HPDE6-E6E7 (cell line): ENCODE data around the gene MTA3.

ENCODE experiments used
- DNase-seq: peaks from one replicate; pipeline ENCODE4 v3.0.0; 2011; ENCODE audit warnings: missing footprints; ENCODE audit errors: extremely low spot score

MTA3 gene

GRCh38 chr2:42787424-42787787 is 219.0 kb downstream of the MTA3 start:
- no peak for DNase-seq

GRCh38 chr2:42787788-42788477 is 219.5 kb downstream of the MTA3 start:
- no peak for DNase-seq

GRCh38 chr2:42788478-42788793 is 220.0 kb downstream of the MTA3 start:
- DNase-seq: no peak

GRCh38 chr2:42788882-42789281 is 220.4 kb downstream of the MTA3 start:
- DNase-seq: no peak

- no peak for DNase-seq
Observed at GRCh38 chr2:42789751-42790150, 221.3 kb downstream of the MTA3 start.

GRCh38 chr2:42791606-42792005 is 223.2 kb downstream of the MTA3 start:
- no peak for DNase-seq

GRCh38 chr2:42792087-42792582 is 223.7 kb downstream of the MTA3 start:
- no peak for DNase-seq

- DNase-seq: no peak
Observed at GRCh38 chr2:42792583-42793333, 224.3 kb downstream of the MTA3 start, which contains the start of gene HAAO. Gene HAAO, minus strand, starts transcription at chr2:42792583. Its CDS starts 47 bp downstream, at chr2:42792536.

GRCh38 chr2:42793334-42794270 is 225.2 kb downstream of the MTA3 start:
- no peak for DNase-seq

- DNase-seq: no peak
Observed at GRCh38 chr2:42794271-42795046, 226.0 kb downstream of the MTA3 start.

GRCh38 chr2:42795275-42795674 is 226.8 kb downstream of the MTA3 start:
- no peak for DNase-seq

GRCh38 chr2:42795841-42796301 is 227.4 kb downstream of the MTA3 start:
- peak; percentile 81 for DNase-seq

- no peak for DNase-seq
Observed at GRCh38 chr2:42796427-42797248, 228.2 kb downstream of the MTA3 start.

- DNase-seq: no peak
Observed at GRCh38 chr2:42797281-42797680, 228.8 kb downstream of the MTA3 start.

- DNase-seq: no peak
Observed at GRCh38 chr2:42799881-42800280, 231.4 kb downstream of the MTA3 start.

- DNase-seq: no peak
Observed at GRCh38 chr2:42800461-42800962, 232.1 kb downstream of the MTA3 start.

GRCh38 chr2:42800981-42801380 is 232.5 kb downstream of the MTA3 start:
- no peak for DNase-seq

GRCh38 chr2:42801381-42801780 is 232.9 kb downstream of the MTA3 start:
- DNase-seq: no peak

- no peak for DNase-seq
Observed at GRCh38 chr2:42802150-42802549, 233.7 kb downstream of the MTA3 start.

GRCh38 chr2:42804338-42804737 is 235.9 kb downstream of the MTA3 start:
- DNase-seq: no peak
